H1 (cell line): ENCODE data around the gene CBY2. TPM values are rescaled to one million over a fixed set of nuclear protein-coding genes. Genes with fewer than 3 reads are reported as not detected.

Experiments
- GABPA ChIP-seq: IDR thresholded peaks from 2 replicates; pipeline ENCODE4 v1.6.1; 2011; ENCODE audit warnings: mild to moderate bottlenecking, low read length, moderate library complexity, borderline replicate concordance; ENCODE audit not compliant: insufficient read depth
- SAP30 ChIP-seq: fragments of 300-600 bp; sonication (generic); IDR thresholded peaks from 2 replicates; pipeline ENCODE4 v1.7.1; 2012; ENCODE audit warnings: low read length, moderate library complexity, mild to moderate bottlenecking, inconsistent platforms; ENCODE audit not compliant: insufficient read depth, insufficient replicate concordance
- SIX5 ChIP-seq: IDR thresholded peaks from 2 replicates; pipeline ENCODE4 v1.6.1; 2011; ENCODE audit warnings: mild to moderate bottlenecking, low read depth, low read length
- polyA plus RNA-seq, 7 experiments: library from polyadenylated mRNA; depleted of rRNA in 3 of 7; stranded (reverse) in 5 of 7; unstranded in 2 of 7; fragments of >200 nt in 5 of 7; fragments of 200-250 nt in 2 of 7; gene quantifications; 1 replicate in 5 of 7; 2 replicates in 1 of 7; 4 replicates in 1 of 7; pipeline versions ENCODE4 v1.2.1 to v1.2.3, GENCODE V29; 2011 to 2013; ENCODE audit warnings: missing spikeins in 2 of 7, mixed read lengths in 2 of 7
- total RNA-seq: library from RNA; stranded (reverse); fragmentation: NEBNext Ultra II Directional; extraction: Animal tissue kit (Norgen Biotek cat#: 25700); gene quantifications from 2 replicates; pipeline ENCODE4 v1.2.1, GENCODE V29; 2021

CBY2 gene
- total and polyA plus RNA-seq, 2 of the 8 experiments (the other 6 are each of a cell fraction or from before 2014, with no cell fraction given), result not detected

DNA sequence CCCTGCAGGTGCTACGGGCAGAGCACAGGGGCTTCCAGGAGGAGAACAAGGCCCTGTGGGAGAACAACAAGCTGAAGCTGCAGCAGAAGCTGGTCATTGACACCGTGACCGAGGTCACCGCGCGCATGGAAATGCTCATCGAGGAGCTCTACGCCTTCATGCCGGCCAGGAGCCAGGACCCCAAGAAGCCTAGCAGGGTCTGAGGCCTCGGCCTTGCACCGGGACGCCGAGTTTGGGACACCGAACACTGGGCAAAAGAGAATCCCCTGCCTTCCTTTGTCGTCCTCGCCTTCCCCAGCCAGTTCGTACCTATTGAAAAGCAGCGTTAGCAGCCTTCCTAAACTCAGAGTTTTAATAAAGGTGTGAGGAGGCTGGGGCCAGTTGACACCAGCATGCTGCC, 12.1 kb downstream of the CBY2 start (continued):
- no peak for TF ChIP-seq GABPA
- TF ChIP-seq SAP30, result no peak
- TF ChIP-seq SIX5, result no peak
- TF ChIP-seq, all 59 proteins: peak for 0
